ACHN (cell line): ENCODE data around the gene PAM.
"Not testable (repeated sequence)": the region's sequence is repeated elsewhere in the genome, so short reads cannot be mapped to it uniquely, and the experiment has no call there.

Experiments used
- DNase-seq: peaks from one replicate; pipeline ENCODE4 v3.0.0-alpha.2; 2015
- in situ Hi-C: cut with HindIII; loops from 2 replicates; pipeline ENCODE4 v1.10.0; 2017; ENCODE audit warnings: low sequenced_read_pairs, low pct_ligation_motif_present, low pct_unique_long_range_greater_than_20kb

Gene PAM

GRCh38 chr5:102869230-102869629 is 114.1 kb downstream of the PAM start:
- no peak for DNase-seq

GRCh38 chr5:102873379-102873932 is 118.4 kb downstream of the PAM start:
- in situ Hi-C loops, result no loop called here
- DNase-seq, result no peak

More at GRCh38 chr5:102869230-102869629, 114.1 kb downstream of the PAM start:
- in situ Hi-C loops, result no loop called here

DNA sequence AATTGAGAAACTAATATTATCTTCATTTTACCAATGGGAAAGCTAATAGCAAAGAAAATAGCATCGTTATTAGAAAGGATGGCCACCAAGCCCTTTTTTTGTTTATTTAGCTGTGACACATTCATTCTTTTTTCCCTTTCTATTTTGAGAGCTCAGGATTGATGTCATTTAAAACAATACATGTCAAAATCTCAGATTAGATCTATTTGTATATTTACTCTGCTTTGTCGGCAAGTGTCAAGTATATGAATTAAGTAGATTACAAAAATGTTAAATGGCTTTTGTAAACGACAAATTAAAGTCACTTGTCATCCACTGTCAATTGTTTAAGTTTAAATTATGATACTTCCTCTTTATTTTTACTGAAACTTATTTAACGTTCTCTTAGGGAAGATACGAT is 118.9 kb downstream of the PAM start:
- no peak for DNase-seq
- in situ Hi-C loops, result no loop called here

GRCh38 chr5:102875721-102876123 is 120.6 kb downstream of the PAM start:
- no peak for DNase-seq
- in situ Hi-C loops, result no loop called here

- in situ Hi-C loops, result no loop called here
- no peak for DNase-seq
These were observed 121.5 kb downstream of the PAM start for GRCh38 chr5:102876610-102877009.

GRCh38 chr5:102879741-102880140 is 124.6 kb downstream of the PAM start:
- in situ Hi-C loops, result no loop called here
- no peak for DNase-seq

DNA sequence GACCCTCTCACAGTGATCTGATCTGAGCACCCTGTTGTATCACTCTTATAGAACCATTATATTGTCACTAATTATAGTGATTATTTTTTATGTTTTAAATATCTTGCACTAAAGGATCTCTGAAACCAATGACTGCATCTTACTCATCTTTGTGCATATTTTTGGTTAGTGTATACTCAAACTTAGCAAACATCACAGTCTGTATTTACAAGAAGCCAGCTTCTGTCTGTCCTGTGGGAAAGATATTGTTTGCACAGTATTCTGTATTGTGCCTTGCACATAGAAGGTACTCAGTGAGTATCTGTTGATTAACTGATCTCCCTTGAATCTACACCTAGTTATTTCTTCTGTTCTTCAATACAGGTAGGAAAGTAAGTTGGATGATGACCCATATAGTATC is 131.5 kb downstream of the PAM start:
- DNase-seq, result no peak
- in situ Hi-C loops, result no loop called here

DNA sequence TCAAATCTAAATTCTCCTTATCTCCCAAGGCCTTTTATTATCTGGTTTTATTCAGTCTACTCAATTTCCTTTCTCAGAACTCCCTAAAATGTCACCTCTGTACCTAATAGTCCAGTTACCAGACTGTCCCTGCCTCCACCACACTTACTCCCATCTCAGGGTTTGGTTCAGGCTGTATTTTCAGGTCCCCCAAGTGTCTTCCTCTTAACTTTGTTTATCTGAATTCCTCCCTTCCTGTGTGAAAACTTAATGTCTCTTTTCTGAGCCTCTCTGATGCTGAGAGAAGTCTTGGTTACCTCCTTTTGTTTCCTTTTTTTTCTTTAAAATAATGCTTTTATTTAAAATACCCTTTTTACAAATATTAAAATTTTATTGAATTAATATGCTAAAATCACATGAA is 133.4 kb downstream of the PAM start:
- DNase-seq, result no peak
- in situ Hi-C loops, result no loop called here

GRCh38 chr5:102889033-102889432 is 133.9 kb downstream of the PAM start:
- in situ Hi-C loops, result no loop called here
- no peak for DNase-seq

DNA sequence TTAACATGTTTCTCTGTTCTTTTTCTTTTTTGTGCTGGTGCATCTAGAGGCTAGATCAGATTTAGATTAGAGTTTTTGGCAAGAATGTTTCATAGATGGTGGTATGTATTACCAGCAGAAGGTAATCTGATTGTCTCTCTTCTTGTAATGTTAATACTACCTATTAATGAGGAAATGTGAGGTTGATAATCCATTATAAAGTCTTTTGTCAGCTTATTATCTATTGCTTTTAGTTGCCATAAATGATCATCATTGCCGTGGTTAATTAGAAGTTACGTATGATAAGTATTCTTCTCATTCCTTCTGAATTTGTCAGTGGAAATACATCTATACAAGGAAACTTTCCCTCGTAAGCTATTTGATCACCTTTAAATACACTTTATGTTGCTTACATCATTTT is 135.0 kb downstream of the PAM start:
- in situ Hi-C loops, result no loop called here
- DNase-seq, result no peak

DNA sequence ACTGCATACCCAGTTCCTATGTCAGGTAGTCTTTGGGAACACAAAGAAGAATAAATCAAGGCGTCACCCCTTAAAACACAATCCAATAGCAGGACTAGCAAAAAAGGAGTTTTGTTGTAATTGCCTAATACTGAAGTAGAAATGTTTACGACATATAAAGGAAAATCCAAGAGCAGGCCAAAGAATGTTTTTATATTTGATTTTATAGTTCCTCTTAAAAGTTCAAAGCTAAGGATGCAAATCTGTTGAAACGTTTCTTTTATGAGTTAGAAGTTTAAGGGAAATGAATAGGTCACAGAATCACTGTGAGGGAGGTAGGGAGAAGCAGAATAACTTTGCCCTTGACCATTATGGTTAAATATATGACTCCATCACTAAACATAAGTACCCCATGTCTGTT is 136.1 kb downstream of the PAM start:
- DNase-seq, result no peak
- in situ Hi-C loops, result no loop called here

- no peak for DNase-seq
- in situ Hi-C loops, result no loop called here
These were observed 138.8 kb downstream of the PAM start for GRCh38 chr5:102893942-102894341.

DNA sequence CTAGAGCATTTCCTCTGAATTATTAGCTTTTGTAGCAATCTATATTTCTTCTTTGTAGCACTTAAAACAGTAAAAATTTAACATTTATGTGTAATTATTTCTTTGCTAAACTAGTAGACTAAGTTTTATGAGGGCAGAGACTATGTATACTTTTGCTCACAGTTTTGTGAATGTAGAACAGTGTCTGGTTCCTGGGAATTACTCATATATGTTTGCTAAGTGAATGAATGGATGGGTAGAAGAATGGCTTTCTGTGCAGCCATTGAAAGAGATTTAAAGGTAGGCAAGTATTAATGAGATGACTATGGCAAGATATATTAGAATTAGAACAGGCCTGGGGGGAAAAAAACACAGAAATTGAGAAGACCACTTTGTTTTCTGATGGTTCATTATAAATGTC is 140.1 kb downstream of the PAM start:
- no peak for DNase-seq
- in situ Hi-C loops, result no loop called here

DNA sequence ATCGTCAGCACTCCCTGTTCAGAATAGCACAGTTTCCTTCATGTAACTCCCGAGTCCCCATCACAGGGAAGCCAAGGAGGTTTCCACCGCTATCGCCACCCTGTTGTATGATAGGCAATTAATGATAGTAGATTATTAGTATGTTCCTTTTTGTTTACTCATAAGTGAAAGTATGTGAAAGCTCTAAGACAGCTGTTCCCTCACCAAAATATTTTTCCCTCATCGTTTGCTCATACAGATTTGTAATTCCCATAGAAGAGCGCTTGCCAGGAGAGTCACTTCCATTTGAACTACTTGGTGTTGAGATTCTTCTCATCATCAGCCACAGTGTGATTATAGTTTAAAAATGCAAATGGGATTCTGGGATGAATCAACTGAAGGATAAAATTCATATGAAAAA is 140.9 kb downstream of the PAM start:
- in situ Hi-C loops, result no loop called here
- no peak for DNase-seq

GRCh38 chr5:102901424-102902134 is 146.5 kb downstream of the PAM start:
- no peak for DNase-seq
- in situ Hi-C loops, result no loop called here

DNA sequence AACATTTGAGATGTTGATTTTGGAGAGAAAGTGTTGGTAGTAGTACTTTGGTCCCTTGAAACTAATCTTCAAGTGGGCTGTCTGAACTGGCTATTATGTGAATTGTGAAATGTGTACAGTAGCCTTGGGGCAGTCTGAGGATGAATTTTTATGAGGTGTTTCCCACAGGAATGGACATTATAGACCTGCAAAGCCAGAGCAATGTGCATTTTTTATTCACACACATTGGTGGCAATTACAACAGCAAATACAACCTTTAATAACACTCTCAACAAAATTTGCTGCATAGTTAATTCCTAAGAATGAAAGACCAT is 147.0 kb downstream of the PAM start:
- DNase-seq, result no peak
- in situ Hi-C loops, result no loop called here

DNA sequence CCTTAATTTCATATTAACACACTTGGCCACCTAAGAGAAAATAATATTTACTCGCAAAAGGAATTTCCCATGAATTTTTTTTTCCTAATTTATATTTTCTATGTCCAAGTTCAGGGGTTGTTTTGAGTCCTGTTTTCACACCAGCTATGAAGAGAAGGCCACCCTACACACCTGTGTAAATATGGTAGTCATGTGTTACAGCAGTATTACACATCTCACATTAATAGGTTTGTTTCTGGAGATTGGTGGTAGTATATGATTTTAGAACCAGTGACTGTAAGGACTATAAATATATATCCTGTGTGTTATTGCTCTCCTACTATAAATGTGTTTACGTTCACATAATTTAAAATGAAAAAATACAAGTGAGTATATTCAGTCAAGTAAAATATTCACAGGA is 147.5 kb downstream of the PAM start:
- in situ Hi-C loops, result no loop called here
- DNase-seq, result no peak

DNA sequence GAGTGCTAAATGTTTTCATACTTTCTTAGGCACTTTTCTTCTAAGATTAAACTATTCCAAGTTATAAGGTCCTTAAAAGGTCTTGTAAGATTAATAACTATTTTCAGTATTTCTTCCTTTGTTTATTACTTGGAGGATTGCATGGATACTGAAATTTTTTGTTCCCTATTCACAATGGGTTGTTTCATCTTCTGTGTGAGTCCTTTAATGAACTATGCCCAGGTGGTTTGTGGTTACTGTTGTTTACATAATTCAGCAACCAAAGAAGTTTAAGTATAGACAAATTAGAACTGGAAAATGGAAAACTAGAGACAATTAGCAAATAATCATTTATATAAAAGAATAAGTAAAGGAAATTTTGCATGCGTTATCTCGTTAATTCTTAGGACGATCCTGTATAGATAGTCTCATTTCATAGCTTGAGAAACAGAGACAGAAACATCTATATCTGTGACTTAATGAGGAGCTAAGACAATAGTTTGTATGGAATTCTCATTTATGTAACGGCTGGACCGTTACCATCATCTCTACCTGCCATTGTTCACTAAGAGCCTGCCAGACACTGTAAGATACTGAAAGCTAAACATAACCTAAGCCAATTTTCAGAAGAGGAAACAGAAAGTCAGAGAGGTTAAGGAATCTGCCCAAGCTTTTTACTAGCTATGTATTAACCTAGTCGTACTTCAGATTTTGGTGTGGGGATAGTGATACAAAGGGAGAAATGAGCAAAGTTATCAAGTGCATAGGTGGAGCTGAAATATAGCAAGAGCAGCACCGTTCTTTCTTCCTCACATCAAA is 148.2 kb downstream of the PAM start:
- in situ Hi-C loops, result no loop called here
- no peak for DNase-seq

GRCh38 chr5:102905056-102905455 is 150.0 kb downstream of the PAM start:
- no peak for DNase-seq
- in situ Hi-C loops, result no loop called here

DNA sequence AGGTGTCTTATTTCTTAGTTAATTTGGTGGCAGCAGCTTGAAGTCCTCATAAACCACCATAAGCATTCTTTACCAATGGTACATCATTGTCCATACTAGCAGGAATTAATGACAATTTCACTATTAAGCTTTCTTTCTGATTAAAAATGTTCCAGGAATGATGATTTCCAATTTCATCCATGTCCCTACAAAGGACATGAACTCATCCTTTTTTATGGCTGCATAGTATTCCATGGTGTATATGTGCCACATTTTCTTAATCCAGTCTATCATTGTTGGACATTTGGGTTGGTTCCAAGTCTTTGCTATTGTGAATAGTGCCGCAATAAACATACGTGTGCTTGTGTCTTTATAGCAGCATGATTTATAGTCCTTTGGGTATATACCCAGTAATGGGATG is 152.0 kb downstream of the PAM start:
- DNase-seq, in situ Hi-C loops: not testable (repeated sequence)
